Gastrocnemius medialis (tissue), 4 donors: ENCODE results near the gene DNAH5. TPM values are rescaled to one million over a fixed set of nuclear protein-coding genes. Genes with fewer than 3 reads are reported as not detected.

Source experiments
- ATAC-seq, 2 donors: fragments of 150-250 bp; one replicate each; pipeline ENCODE4 v1.9.1; 2016
- DNase-seq, 2 donors: peaks; one replicate each; pipeline ENCODE4 v3.0.0-alpha.2; 2019
- H3K27ac ChIP-seq, 4 donors: fragments of 200-600 bp; sonication (generic); 1 replicate in 1 of 4; 2 replicates in 3 of 4; pipeline ENCODE4 v1.5.1; 2016 to 2018; ENCODE audit warnings: mild to moderate bottlenecking in 2 of 4, moderate library complexity in 1 of 4
- H3K27me3 ChIP-seq, 3 donors: fragments of 200-600 bp; sonication (generic) in 2 of 3; 1 replicate in 1 of 3; 2 replicates in 2 of 3; pipeline versions ENCODE4 v1.5.1 to v1.6.0; 2016 to 2019; ENCODE audit warnings: mild to moderate bottlenecking in 1 of 3, moderate library complexity in 1 of 3
- H3K36me3 ChIP-seq, 2 donors: fragments of 200-600 bp; sonication (generic) in 1 of 2; one replicate each; pipeline ENCODE4 v1.5.1; 2017 to 2018
- H3K4me1 ChIP-seq, 2 donors: fragments of 200-600 bp; sonication (generic) in 1 of 2; one replicate each; pipeline ENCODE4 v1.5.1; 2016 to 2017; ENCODE audit warnings: mild to moderate bottlenecking in 2 of 2
- H3K4me3 ChIP-seq, 4 donors: fragments of 200-600 bp; sonication (generic) in 3 of 4; 1 replicate in 1 of 4; 2 replicates in 3 of 4; pipeline ENCODE4 v1.5.1; 2016 to 2019; ENCODE audit warnings: mild to moderate bottlenecking in 2 of 4
- H3K9me3 ChIP-seq, 3 donors: fragments of 200-600 bp; sonication (generic) in 2 of 3; 1 replicate in 1 of 3; 2 replicates in 2 of 3; pipeline ENCODE4 v1.5.1; 2016 to 2019
- CTCF ChIP-seq, 5 experiments: fragments of 450-650 bp in 3 of 5; fragments of 200-600 bp in 2 of 5; sonication (generic) in 2 of 5; IDR thresholded peaks in 4 of 5; conservative IDR thresholded peaks in 1 of 5; 1 replicate in 4 of 5; 2 replicates in 1 of 5; pipeline ENCODE4 v1.5.1; 2016 to 2019; ENCODE audit warnings: antibody characterized with exemption in 5 of 5, mild to moderate bottlenecking in 3 of 5, moderate library complexity in 3 of 5
- POLR2A ChIP-seq, 2 donors: fragments of 450-650 bp; IDR thresholded peaks; one replicate each; pipeline ENCODE4 v1.6.1; 2017; ENCODE audit warnings: antibody characterized with exemption in 2 of 2, mild to moderate bottlenecking in 2 of 2, moderate library complexity in 2 of 2
- in situ Hi-C, 4 donors: fragments of 200-750 bp; cut with MboI; loops; one replicate each; pipeline versions ENCODE4 v1.15.0 to v1.8.0; 2017; ENCODE audit warnings: low sequenced_read_pairs in 4 of 4
- intact Hi-C: fragments of 100-400 bp; cut with DNase I; formaldehyde crosslinking; loops from one replicate; pipeline ENCODE4 v1.15.1; 2023; ENCODE audit warnings: low total_unique reads
- total RNA-seq, 4 donors: library from RNA; depleted of rRNA; stranded (reverse); fragments of >200 nt; gene quantifications; one replicate each; pipeline versions ENCODE4 v1.1.0 to v1.2.3, GENCODE V29; 2016

Gene DNAH5
- total RNA-seq, 4 donors from 2014 or later, result 0.02 to 1.0 (median 0.03) TPM; not detected in 1

GRCh38 chr5:13934125-13934524 lies 10.4 kb downstream of the DNAH5 start:
- H3K27me3 ChIP-seq, result no peaks in the 10 kb centered on the region
- H3K4me3 ChIP-seq, result no peak overlapping the region
- DNase-seq, result no peak
- in situ Hi-C loops (no loop called here), intact Hi-C loops (no loop called here)
- TF ChIP-seq POLR2A (IDR thresholded peaks at IDR 0.05), result no peak
- H3K9me3 ChIP-seq, result no peaks in the 10 kb centered on the region
- no peak for ATAC-seq
- H3K36me3 ChIP-seq, result no peaks in the 10 kb centered on the region
- no peak overlapping the region for H3K27ac ChIP-seq
- H3K4me1 ChIP-seq, result no peaks in the 10 kb centered on the region

GRCh38 chr5:13932561-13932960 lies 11.9 kb downstream of the DNAH5 start:
- no peaks in the 10 kb centered on the region for H3K4me1 ChIP-seq
- H3K27ac ChIP-seq, result no peak overlapping the region
- TF ChIP-seq POLR2A (IDR thresholded peaks at IDR 0.05) (no peak), CTCF (IDR thresholded peaks at IDR 0.05 in 4 of 5, conservative IDR thresholded peaks at IDR 0.05 in 1 of 5) (no peak)
- intact Hi-C loops (no loop called here), in situ Hi-C loops (no loop called here)
- DNase-seq, result no peak
- no peaks in the 10 kb centered on the region for H3K36me3 ChIP-seq
- H3K27me3 ChIP-seq, result no peaks in the 10 kb centered on the region
- no peak for ATAC-seq
- no peaks in the 10 kb centered on the region for H3K9me3 ChIP-seq
- no peak overlapping the region for H3K4me3 ChIP-seq

- no peak for TF ChIP-seq CTCF (IDR thresholded peaks at IDR 0.05 in 4 of 5, conservative IDR thresholded peaks at IDR 0.05 in 1 of 5)
- TF ChIP-seq POLR2A (IDR thresholded peaks at IDR 0.05), result no peak
- Histone ChIP-seq H3K9me3 (no peaks in the 10 kb centered on the region), H3K36me3 (no peaks in the 10 kb centered on the region), H3K4me3 (no peak overlapping the region), H3K27me3 (no peaks in the 10 kb centered on the region), H3K4me1 (no peaks in the 10 kb centered on the region), H3K27ac (no peak overlapping the region)
- ATAC-seq (no peak), DNase-seq (no peak)
- intact Hi-C loops (no loop called here), in situ Hi-C loops (no loop called here)
Observed at GRCh38 chr5:13932011-13932410, 12.5 kb downstream of the DNAH5 start.

- H3K36me3 ChIP-seq, result no peaks in the 10 kb centered on the region
- in situ Hi-C loops (no loop called here), intact Hi-C loops (no loop called here)
- no peaks in the 10 kb centered on the region for H3K27me3 ChIP-seq
- H3K27ac ChIP-seq, result no peak overlapping the region
- ATAC-seq (no peak), DNase-seq (no peak)
- no peaks in the 10 kb centered on the region for H3K9me3 ChIP-seq
- H3K4me3 ChIP-seq, result no peak overlapping the region
- no peaks in the 10 kb centered on the region for H3K4me1 ChIP-seq
- TF ChIP-seq POLR2A (IDR thresholded peaks at IDR 0.05), result no peak
Observed at GRCh38 chr5:13930541-13931171, 13.8 kb downstream of the DNAH5 start.

- H3K4me3 ChIP-seq, result no peak overlapping the region
- intact Hi-C loops, result no loop called here
- DNase-seq (no peak), ATAC-seq (no peak)
- TF ChIP-seq POLR2A (IDR thresholded peaks at IDR 0.05) (no peak), CTCF (IDR thresholded peaks at IDR 0.05 in 4 of 5, conservative IDR thresholded peaks at IDR 0.05 in 1 of 5) (no peak)
- no peaks in the 10 kb centered on the region for H3K4me1 ChIP-seq
- no peaks in the 10 kb centered on the region for H3K9me3 ChIP-seq
- in situ Hi-C loops, result no loop called here
- no peaks in the 10 kb centered on the region for H3K27me3 ChIP-seq
- no peaks in the 10 kb centered on the region for H3K36me3 ChIP-seq
- no peak overlapping the region for H3K27ac ChIP-seq
Observed at GRCh38 chr5:13926731-13927130, 17.8 kb downstream of the DNAH5 start.

- TF ChIP-seq CTCF (IDR thresholded peaks at IDR 0.05 in 4 of 5, conservative IDR thresholded peaks at IDR 0.05 in 1 of 5), result no peak
- no peak for TF ChIP-seq POLR2A (IDR thresholded peaks at IDR 0.05)
- DNase-seq, result no peak
- Histone ChIP-seq H3K27me3 (no peaks in the 10 kb centered on the region), H3K27ac (no peak overlapping the region), H3K36me3 (no peaks in the 10 kb centered on the region), H3K4me3 (no peak overlapping the region), H3K9me3 (no peaks in the 10 kb centered on the region), H3K4me1 (no peaks in the 10 kb centered on the region)
- in situ Hi-C loops, result no loop called here
- no peak for ATAC-seq
- intact Hi-C loops, result no loop called here
Observed at GRCh38 chr5:13921578-13921977, 22.9 kb downstream of the DNAH5 start.
